ENCODE measurements around the gene FEZ2.

Gene FEZ2

GRCh38 chr2:36586672-36587071 is 11.3 kb downstream of the FEZ2 start:
- DNase-seq: no peak

- no peak for DNase-seq
Observed at GRCh38 chr2:36584148-36584794, 13.7 kb downstream of the FEZ2 start.

- no peak for DNase-seq
Observed at GRCh38 chr2:36582951-36583350, 15.0 kb downstream of the FEZ2 start.

GRCh38 chr2:36582538-36582937 is 15.4 kb downstream of the FEZ2 start:
- DNase-seq: no peak

GRCh38 chr2:36579297-36579664 is 18.7 kb downstream of the FEZ2 start:
- no peak for DNase-seq

- DNase-seq: no peak
Observed at GRCh38 chr2:36578343-36579296, 19.3 kb downstream of the FEZ2 start.

- DNase-seq: no peak
Observed at GRCh38 chr2:36577884-36578283, 20.1 kb downstream of the FEZ2 start.

GRCh38 chr2:36574560-36574959 is 23.4 kb downstream of the FEZ2 start:
- DNase-seq: no peak

- DNase-seq: no peak
Observed at GRCh38 chr2:36573165-36573564, 24.8 kb downstream of the FEZ2 start.

GRCh38 chr2:36572719-36573059 is 25.3 kb downstream of the FEZ2 start:
- no peak for DNase-seq

- no peak for DNase-seq
Observed at GRCh38 chr2:36572054-36572718, 25.8 kb downstream of the FEZ2 start.

- no peak for DNase-seq
Observed at GRCh38 chr2:36570416-36570815, 27.6 kb downstream of the FEZ2 start.

- no peak for DNase-seq
Observed at GRCh38 chr2:36569267-36569856, 28.6 kb downstream of the FEZ2 start.

GRCh38 chr2:36568516-36569246 is 29.3 kb downstream of the FEZ2 start:
- DNase-seq: no peak

- no peak for DNase-seq
Observed at GRCh38 chr2:36567711-36568408, 30.1 kb downstream of the FEZ2 start.

GRCh38 chr2:36566887-36567286 is 31.1 kb downstream of the FEZ2 start:
- no peak for DNase-seq

GRCh38 chr2:36565712-36566111 is 32.3 kb downstream of the FEZ2 start:
- no peak for DNase-seq

- DNase-seq: no peak
Observed at GRCh38 chr2:36564377-36564930, 33.5 kb downstream of the FEZ2 start.

GRCh38 chr2:36562973-36563532 is 34.9 kb downstream of the FEZ2 start:
- DNase-seq: no peak

- DNase-seq: no peak
Observed at GRCh38 chr2:36562240-36562639, 35.7 kb downstream of the FEZ2 start.

GRCh38 chr2:36561237-36561944 is 36.6 kb downstream of the FEZ2 start:
- DNase-seq: no peak
